ENCODE results near the gene PHLDB3.
"Not testable (repeated sequence)": the region's sequence is repeated elsewhere in the genome, so short reads cannot be mapped to it uniquely, and the experiment has no call there.

The PHLDB3 gene

GRCh38 chr19:43439709-43440063 is 64.9 kb downstream of the PHLDB3 start:
- DNase-seq (ENCODE audit: low spot score), result no peak

- peak; percentile 91 for DNase-seq (ENCODE audit: low spot score)
Measured at GRCh38 chr19:43439032-43439708, 65.4 kb downstream of the PHLDB3 start.

- DNase-seq (ENCODE audit: low spot score), result peak; percentile 26
Measured at GRCh38 chr19:43438291-43439031, 66.1 kb downstream of the PHLDB3 start.

GRCh38 chr19:43437712-43438111 is 66.8 kb downstream of the PHLDB3 start:
- DNase-seq (ENCODE audit: low spot score), result no peak

- DNase-seq (ENCODE audit: low spot score), result not testable (repeated sequence)
Measured at GRCh38 chr19:43437284-43437683, 67.3 kb downstream of the PHLDB3 start.

- no peak for DNase-seq (ENCODE audit: low spot score)
Measured at GRCh38 chr19:43435775-43436174, 68.8 kb downstream of the PHLDB3 start.

- DNase-seq (ENCODE audit: low spot score), result no peak
Measured at GRCh38 chr19:43433689-43434088, 70.9 kb downstream of the PHLDB3 start.

- no peak for DNase-seq (ENCODE audit: low spot score)
Measured at GRCh38 chr19:43433358-43433673, 71.2 kb downstream of the PHLDB3 start.

- DNase-seq (ENCODE audit: low spot score), result no peak
Measured at GRCh38 chr19:43430976-43431375, 73.6 kb downstream of the PHLDB3 start.

- no peak for DNase-seq (ENCODE audit: low spot score)
Measured at GRCh38 chr19:43430142-43430710, 74.3 kb downstream of the PHLDB3 start.

- DNase-seq (ENCODE audit: low spot score), result no peak
Measured at GRCh38 chr19:43429395-43429794, 75.2 kb downstream of the PHLDB3 start.

GRCh38 chr19:43425567-43426392 is 78.8 kb downstream of the PHLDB3 start:
- DNase-seq (ENCODE audit: low spot score), result no peak
